GM12873 (cell line): Measurements from ENCODE around the gene CFAP97D2.

Experiments used
- CTCF ChIP-seq: IDR thresholded peaks from 2 replicates; pipeline ENCODE4 v1.5.1; 2012; ENCODE audit warnings: low read depth, mild to moderate bottlenecking, moderate library complexity, low read length, control low read depth; ENCODE audit not compliant: insufficient read depth; ENCODE audit errors: missing control alignments

The CFAP97D2 gene

GRCh38 chr13:114161644-114162532 lies 17.2 kb upstream of the CFAP97D2 start:
- no peak for TF ChIP-seq CTCF

GRCh38 chr13:114162533-114162922 lies 16.5 kb upstream of the CFAP97D2 start:
- TF ChIP-seq CTCF = no peak

GRCh38 chr13:114164053-114164452 lies 15.0 kb upstream of the CFAP97D2 start:
- no peak for TF ChIP-seq CTCF

- no peak for TF ChIP-seq CTCF
Measured at GRCh38 chr13:114164681-114165429, 14.2 kb upstream of the CFAP97D2 start.

- TF ChIP-seq CTCF = no peak
Measured at GRCh38 chr13:114166381-114167131, 12.5 kb upstream of the CFAP97D2 start.

GRCh38 chr13:114167426-114167825 lies 11.6 kb upstream of the CFAP97D2 start:
- no peak for TF ChIP-seq CTCF

- TF ChIP-seq CTCF = no peak
Measured at GRCh38 chr13:114167885-114168284, 11.2 kb upstream of the CFAP97D2 start.
